NT2/D1 (cell line): ENCODE data around the gene CELF5.

Experiments
- YY1 ChIP-seq: IDR thresholded peaks from 2 replicates; pipeline ENCODE4 v1.6.1; 2011; ENCODE audit not compliant: insufficient read length, insufficient read depth
- ZNF274 ChIP-seq: IDR thresholded peaks from 2 replicates; pipeline ENCODE4 v1.6.1; 2011; ENCODE audit warnings: mild to moderate bottlenecking, low read depth, low read length

DNA sequence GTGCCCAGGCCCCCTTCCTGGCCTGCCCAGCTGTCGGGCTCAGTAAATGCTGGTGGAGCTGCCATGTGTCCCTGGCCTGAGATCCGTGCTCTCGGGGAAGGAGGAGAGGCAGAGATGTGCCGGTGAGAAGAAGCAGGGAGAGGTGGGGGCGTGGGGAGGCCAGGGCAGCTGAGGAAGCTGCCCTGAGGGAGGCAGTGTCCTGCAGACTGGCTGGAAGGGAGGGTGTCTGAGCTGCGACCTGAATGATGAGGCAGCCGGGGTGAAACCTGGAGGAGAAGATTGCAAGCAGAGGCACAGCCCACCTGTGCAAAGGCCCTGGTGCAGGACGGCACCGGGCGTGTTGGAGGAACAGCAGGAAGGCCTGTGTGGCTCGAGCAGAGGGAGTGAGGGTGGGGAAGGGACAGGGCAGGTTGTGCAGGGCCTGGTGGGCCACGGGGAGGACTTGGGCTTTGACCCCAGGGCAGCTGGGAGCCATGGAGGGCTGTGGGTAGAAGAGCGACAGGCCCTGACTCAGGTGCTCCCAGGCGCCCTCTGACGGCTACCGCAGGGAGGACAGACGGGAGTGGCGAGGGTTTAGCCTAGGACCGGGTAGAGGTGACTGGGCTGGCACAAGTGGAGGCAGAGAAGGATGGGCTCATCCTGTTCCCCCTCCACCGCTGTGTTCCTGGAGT lies 14.0 kb upstream of the CELF5 start:
- TF ChIP-seq ZNF274 (no peak), YY1 (no peak)
